ENCODE measurements around the gene EYS. TPM values are rescaled to one million over a fixed set of nuclear protein-coding genes. Genes with fewer than 3 reads are reported as not detected.

The EYS gene
- total RNA-seq, 6 experiments from 2014 or later = 0.18 TPM; not detected in 5

GRCh38 chr6:64520050-64520449 lies 1187.0 kb downstream of the EYS start:
- peak; percentile 60 for DNase-seq
- peaks cover 6% of the 10 kb centered on the region; the same call in 1 of the 2 replicates for H3K9me3 Mint-ChIP-seq
- H3K36me3 Mint-ChIP-seq (ENCODE audit: low read depth) = no peaks in the 10 kb centered on the region
- TF ChIP-seq CTCF (IDR thresholded peaks at IDR 0.05) = no peak
- peaks cover 10% of the 10 kb centered on the region for H3K4me1 Mint-ChIP-seq (ENCODE audit: low read depth)
- H3K27ac Mint-ChIP-seq = no peak overlapping the region
- H3K27me3 Mint-ChIP-seq (ENCODE audit: insufficient read depth) = peaks cover 2% of the 10 kb centered on the region; the same call in 1 of the 2 replicates
- H3K4me3 Mint-ChIP-seq = no peak overlapping the region

GRCh38 chr6:64516393-64516792 lies 1190.6 kb downstream of the EYS start:
- H3K9me3 Mint-ChIP-seq = peaks cover 5% of the 10 kb centered on the region; the same call in 1 of the 2 replicates
- no peak for DNase-seq
- H3K4me1 Mint-ChIP-seq (ENCODE audit: low read depth) = peaks cover 10% of the 10 kb centered on the region
- H3K36me3 Mint-ChIP-seq (ENCODE audit: low read depth) = no peaks in the 10 kb centered on the region
- TF ChIP-seq CTCF (IDR thresholded peaks at IDR 0.05) = no peak
- no peak overlapping the region for H3K27ac Mint-ChIP-seq
- H3K4me3 Mint-ChIP-seq = no peak overlapping the region
- H3K27me3 Mint-ChIP-seq (ENCODE audit: insufficient read depth) = peaks cover 2% of the 10 kb centered on the region; the same call in 1 of the 2 replicates

- Mint-ChIP-seq H3K27ac (no peak overlapping the region), H3K36me3 (ENCODE audit: low read depth) (no peaks in the 10 kb centered on the region), H3K4me3 (no peak overlapping the region), H3K4me1 (ENCODE audit: low read depth) (no peaks in the 10 kb centered on the region), H3K27me3 (ENCODE audit: insufficient read depth) (no peaks in the 10 kb centered on the region), H3K9me3 (peaks cover 9% of the 10 kb centered on the region)
- no peak for TF ChIP-seq CTCF (IDR thresholded peaks at IDR 0.05)
- no peak for DNase-seq
Observed at GRCh38 chr6:64507661-64508060, 1199.4 kb downstream of the EYS start.

GRCh38 chr6:64505312-64505711 lies 1201.7 kb downstream of the EYS start:
- no peaks in the 10 kb centered on the region for H3K4me1 Mint-ChIP-seq (ENCODE audit: low read depth)
- no peak overlapping the region for H3K27ac Mint-ChIP-seq
- no peaks in the 10 kb centered on the region for H3K27me3 Mint-ChIP-seq (ENCODE audit: insufficient read depth)
- peaks cover 4% of the 10 kb centered on the region for H3K9me3 Mint-ChIP-seq
- no peak for DNase-seq
- no peaks in the 10 kb centered on the region for H3K36me3 Mint-ChIP-seq (ENCODE audit: low read depth)
- no peak overlapping the region for H3K4me3 Mint-ChIP-seq
- TF ChIP-seq CTCF (IDR thresholded peaks at IDR 0.05) = peak; percentile 33; the same call in 1 of the 2 replicates

GRCh38 chr6:64504503-64504902 lies 1202.5 kb downstream of the EYS start:
- no peaks in the 10 kb centered on the region for H3K36me3 Mint-ChIP-seq (ENCODE audit: low read depth)
- H3K4me3 Mint-ChIP-seq = no peak overlapping the region
- H3K27ac Mint-ChIP-seq = no peak overlapping the region
- no peaks in the 10 kb centered on the region for H3K4me1 Mint-ChIP-seq (ENCODE audit: low read depth)
- peaks cover 4% of the 10 kb centered on the region for H3K9me3 Mint-ChIP-seq
- no peak for TF ChIP-seq CTCF (IDR thresholded peaks at IDR 0.05)
- DNase-seq = no peak
- H3K27me3 Mint-ChIP-seq (ENCODE audit: insufficient read depth) = no peaks in the 10 kb centered on the region

- Mint-ChIP-seq H3K27me3 (ENCODE audit: insufficient read depth) (no peaks in the 10 kb centered on the region), H3K4me3 (no peak overlapping the region), H3K36me3 (ENCODE audit: low read depth) (no peaks in the 10 kb centered on the region), H3K9me3 (peaks cover 4% of the 10 kb centered on the region; the same call in 1 of the 2 replicates), H3K27ac (no peak overlapping the region), H3K4me1 (ENCODE audit: low read depth) (no peaks in the 10 kb centered on the region)
- TF ChIP-seq CTCF (IDR thresholded peaks at IDR 0.05) = no peak
- no peak for DNase-seq
Observed at GRCh38 chr6:64502801-64503200, 1204.2 kb downstream of the EYS start.

Data from HFFc6 (cell line).